ENCODE measurements around the gene SH3RF2.

- TF ChIP-seq CTCF (IDR thresholded peaks at IDR 0.05; ENCODE audit: extremely low read depth in 1 of 2, insufficient read depth in 1 of 2, low read depth in 1 of 2, low read length in 2 of 2) (no peak), EZH2 (IDR thresholded peaks at IDR 0.05; ENCODE audit: borderline replicate concordance, low read depth, low read length, severe bottlenecking) (no peak), MYC (IDR thresholded peaks at IDR 0.05; ENCODE audit: low read depth, low read length) (no peak), JUN (IDR thresholded peaks at IDR 0.05; ENCODE audit: borderline replicate concordance, insufficient read depth, insufficient read length, low read depth) (no peak), MAX (IDR thresholded peaks at IDR 0.05; ENCODE audit: insufficient read depth, insufficient read length) (no peak), POLR2A (IDR thresholded peaks at IDR 0.05; ENCODE audit: low read depth, low read length) (no peak)
Measured at GRCh38 chr5:145942201-145942600, 5.8 kb downstream of the SH3RF2 start.
